K562 (cell line): Measurements from ENCODE around the gene WDR20. TPM values are rescaled to one million over a fixed set of nuclear protein-coding genes. Genes with fewer than 3 reads are reported as not detected.

ENCODE experiments used
- CBFA2T3 ChIP-seq: fragments of 450-650 bp; IDR thresholded peaks from 2 replicates; pipeline ENCODE4 v1.6.1; 2017
- CTCF ChIP-seq, 3 experiments: IDR thresholded peaks in 2 of 3; conservative IDR thresholded peaks in 1 of 3; 2 replicates each; pipeline ENCODE4 v1.5.1; 2011 to 2012; ENCODE audit warnings: low read length in 3 of 3, mild to moderate bottlenecking in 3 of 3, control low read depth in 2 of 3, improper control_type of control experiment in 1 of 3, inconsistent platforms in 1 of 3, low read depth in 1 of 3, mixed read lengths in 1 of 3, moderate library complexity in 1 of 3; ENCODE audit not compliant: insufficient read depth in 2 of 3
- RFX7 ChIP-seq: fragments of 250-450 bp; sonication (Bioruptor Pico); IDR thresholded peaks from 2 replicates; pipeline ENCODE4 v1.5.1; 2021; ENCODE audit warnings: mild to moderate bottlenecking
- SETDB1 ChIP-seq: IDR thresholded peaks from one replicate; pipeline ENCODE4 v1.6.1; 2012; ENCODE audit warnings: low read length, control low read depth, inconsistent platforms
- TAL1 ChIP-seq: fragments of 450-650 bp; IDR thresholded peaks from 2 replicates; pipeline ENCODE4 v1.6.1; 2016; ENCODE audit warnings: mild to moderate bottlenecking
- TFAP4 ChIP-seq: sonication (generic); formaldehyde crosslinking; IDR thresholded peaks from 2 replicates; pipeline ENCODE4 v1.8.0; 2022; ENCODE audit warnings: missing genetic modification reagents, mild to moderate bottlenecking, moderate library complexity, borderline replicate concordance
- ZBTB12 ChIP-seq: fragments of 250-450 bp; sonication (Bioruptor Pico); IDR thresholded peaks from 2 replicates; pipeline ENCODE4 v1.4.0; 2020
- polyA plus RNA-seq, 8 experiments: library from polyadenylated mRNA; depleted of rRNA in 4 of 8; stranded (reverse) in 5 of 8; unstranded in 3 of 8; fragments of >200 nt; fragmentation: Nextera tagmentation in 2 of 8; fragmentation: Illumina TruSeq in 1 of 8; extraction: Ambion mirVana in 2 of 8; extraction: Trizol in 1 of 8; gene quantifications; 2 replicates each; pipeline versions ENCODE4 v1.2.1 to v1.2.3, GENCODE V29; 2011 to 2014; ENCODE audit warnings: inconsistent platforms in 1 of 8, missing spikeins in 1 of 8
- total RNA-seq, 7 experiments: library from RNA; depleted of rRNA in 6 of 7; stranded (reverse); fragments of >200 nt in 6 of 7; fragmentation: Illumina TruSeq in 2 of 7; extraction: Trizol in 2 of 7; gene quantifications; 2 replicates each; pipeline versions ENCODE4 v1.2.1 to v1.2.3, GENCODE V29; 2011 to 2021; ENCODE audit warnings: low replicate concordance in 1 of 7
- TF ChIP-seq, protein P1 (sequence below), 2 experiments: fragments of 450-650 bp; conservative IDR thresholded peaks; 2 replicates each; pipeline ENCODE4 v1.6.1; 2017; ENCODE audit warnings: mild to moderate bottlenecking in 2 of 2, moderate library complexity in 2 of 2
- TF ChIP-seq, protein P2 (sequence below), 2 experiments: IDR thresholded peaks; 2 replicates each; pipeline ENCODE4 v1.6.1; 2012; ENCODE audit warnings: improper control_type of control experiment in 2 of 2, low read depth in 2 of 2, low read length in 2 of 2, borderline replicate concordance in 1 of 2
- TF ChIP-seq, protein P3 (sequence below): sonication (generic); formaldehyde crosslinking; IDR thresholded peaks from 2 replicates; pipeline ENCODE4 v1.8.0; 2022; ENCODE audit warnings: mild to moderate bottlenecking, missing genetic modification reagents

WDR20 gene
- total and polyA plus RNA-seq, 9 of the 15 experiments (the other 6 are each of a cell fraction or from before 2014, with no cell fraction given): 7.0 to 15.3 (median 11.8) TPM

GRCh38 chr14:102235275-102235897 is 95.7 kb downstream of the WDR20 start (continued):
- TF ChIP-seq, protein P1, sequence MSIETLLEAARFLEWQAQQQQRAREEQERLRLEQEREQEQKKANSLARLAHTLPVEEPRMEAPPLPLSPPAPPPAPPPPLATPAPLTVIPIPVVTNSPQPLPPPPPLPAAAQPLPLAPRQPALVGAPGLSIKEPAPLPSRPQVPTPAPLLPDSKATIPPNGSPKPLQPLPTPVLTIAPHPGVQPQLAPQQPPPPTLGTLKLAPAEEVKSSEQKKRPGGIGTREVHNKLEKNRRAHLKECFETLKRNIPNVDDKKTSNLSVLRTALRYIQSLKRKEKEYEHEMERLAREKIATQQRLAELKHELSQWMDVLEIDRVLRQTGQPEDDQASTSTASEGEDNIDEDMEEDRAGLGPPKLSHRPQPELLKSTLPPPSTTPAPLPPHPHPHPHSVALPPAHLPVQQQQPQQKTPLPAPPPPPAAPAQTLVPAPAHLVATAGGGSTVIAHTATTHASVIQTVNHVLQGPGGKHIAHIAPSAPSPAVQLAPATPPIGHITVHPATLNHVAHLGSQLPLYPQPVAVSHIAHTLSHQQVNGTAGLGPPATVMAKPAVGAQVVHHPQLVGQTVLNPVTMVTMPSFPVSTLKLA (conservative IDR thresholded peaks at IDR 0.05): 0 out of 4 replicates have a peak, but pooled peaks of 1 of the 2 experiments have one; percentile 23
- 0 out of 2 replicates have a peak, but pooled peaks have one; percentile 8 for TF ChIP-seq TAL1
- peak; percentile 26 for TF ChIP-seq CBFA2T3
- TF ChIP-seq CTCF (IDR thresholded peaks at IDR 0.05 in 2 of 3, conservative IDR thresholded peaks at IDR 0.05 in 1 of 3; ENCODE audit: insufficient read depth in 2 of 3, low read depth in 1 of 3, low read length in 3 of 3): peak; percentile 75 to 81 (median 80)
- TF ChIP-seq TFAP4 (CRISPR knock-in tag): peak; percentile 33; the same call in 1 of the 2 replicates
- TF ChIP-seq, protein P2, sequence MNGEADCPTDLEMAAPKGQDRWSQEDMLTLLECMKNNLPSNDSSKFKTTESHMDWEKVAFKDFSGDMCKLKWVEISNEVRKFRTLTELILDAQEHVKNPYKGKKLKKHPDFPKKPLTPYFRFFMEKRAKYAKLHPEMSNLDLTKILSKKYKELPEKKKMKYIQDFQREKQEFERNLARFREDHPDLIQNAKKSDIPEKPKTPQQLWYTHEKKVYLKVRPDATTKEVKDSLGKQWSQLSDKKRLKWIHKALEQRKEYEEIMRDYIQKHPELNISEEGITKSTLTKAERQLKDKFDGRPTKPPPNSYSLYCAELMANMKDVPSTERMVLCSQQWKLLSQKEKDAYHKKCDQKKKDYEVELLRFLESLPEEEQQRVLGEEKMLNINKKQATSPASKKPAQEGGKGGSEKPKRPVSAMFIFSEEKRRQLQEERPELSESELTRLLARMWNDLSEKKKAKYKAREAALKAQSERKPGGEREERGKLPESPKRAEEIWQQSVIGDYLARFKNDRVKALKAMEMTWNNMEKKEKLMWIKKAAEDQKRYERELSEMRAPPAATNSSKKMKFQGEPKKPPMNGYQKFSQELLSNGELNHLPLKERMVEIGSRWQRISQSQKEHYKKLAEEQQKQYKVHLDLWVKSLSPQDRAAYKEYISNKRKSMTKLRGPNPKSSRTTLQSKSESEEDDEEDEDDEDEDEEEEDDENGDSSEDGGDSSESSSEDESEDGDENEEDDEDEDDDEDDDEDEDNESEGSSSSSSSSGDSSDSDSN (IDR thresholded peaks at IDR 0.05; ENCODE audit: borderline replicate concordance in 1 of 2, low read depth in 2 of 2, low read length in 2 of 2): 0 out of 4 replicates have a peak, but pooled peaks of 1 of the 2 experiments have one; percentile 25
- TF ChIP-seq RFX7 (CRISPR knock-in tag): no peak
- TF ChIP-seq, protein P3, sequence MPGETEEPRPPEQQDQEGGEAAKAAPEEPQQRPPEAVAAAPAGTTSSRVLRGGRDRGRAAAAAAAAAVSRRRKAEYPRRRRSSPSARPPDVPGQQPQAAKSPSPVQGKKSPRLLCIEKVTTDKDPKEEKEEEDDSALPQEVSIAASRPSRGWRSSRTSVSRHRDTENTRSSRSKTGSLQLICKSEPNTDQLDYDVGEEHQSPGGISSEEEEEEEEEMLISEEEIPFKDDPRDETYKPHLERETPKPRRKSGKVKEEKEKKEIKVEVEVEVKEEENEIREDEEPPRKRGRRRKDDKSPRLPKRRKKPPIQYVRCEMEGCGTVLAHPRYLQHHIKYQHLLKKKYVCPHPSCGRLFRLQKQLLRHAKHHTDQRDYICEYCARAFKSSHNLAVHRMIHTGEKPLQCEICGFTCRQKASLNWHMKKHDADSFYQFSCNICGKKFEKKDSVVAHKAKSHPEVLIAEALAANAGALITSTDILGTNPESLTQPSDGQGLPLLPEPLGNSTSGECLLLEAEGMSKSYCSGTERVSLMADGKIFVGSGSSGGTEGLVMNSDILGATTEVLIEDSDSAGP (CRISPR knock-in tag): no peak
- TF ChIP-seq ZBTB12: no peak
- TF ChIP-seq SETDB1: no peak
